Parathyroid adenoma (tissue), 2 donors: ENCODE measurements around the gene PAX8.

Source experiments
- H2AFZ ChIP-seq: fragments of 300-600 bp; sonication (generic); one replicate; pipeline ENCODE4 v1.7.0; 2017; ENCODE audit warnings: antibody characterized with exemption, mild to moderate bottlenecking
- H3K27ac ChIP-seq: fragments of 300-600 bp; sonication (generic); one replicate; pipeline ENCODE4 v1.7.0; 2017
- H3K27me3 ChIP-seq: fragments of 300-600 bp; sonication (generic); one replicate; pipeline ENCODE4 v1.7.0; 2017; ENCODE audit warnings: low read length; ENCODE audit not compliant: control insufficient read depth, insufficient read depth
- H3K36me3 ChIP-seq: fragments of 300-600 bp; sonication (generic); one replicate; pipeline ENCODE4 v1.7.0; 2017; ENCODE audit warnings: low read length; ENCODE audit not compliant: control insufficient read depth, insufficient read depth
- H3K4me1 ChIP-seq: fragments of 300-600 bp; sonication (generic); one replicate; pipeline ENCODE4 v1.7.0; 2017; ENCODE audit warnings: control low read depth
- H3K4me2 ChIP-seq: fragments of 300-600 bp; sonication (generic); one replicate; pipeline ENCODE4 v1.7.0; 2017; ENCODE audit warnings: low read length
- H3K4me3 ChIP-seq: fragments of 300-600 bp; sonication (generic); one replicate; pipeline ENCODE4 v1.7.0; 2017; ENCODE audit warnings: low read depth, low read length
- H3K79me2 ChIP-seq: fragments of 300-600 bp; sonication (generic); one replicate; pipeline ENCODE4 v1.7.0; 2017; ENCODE audit warnings: control low read depth
- H3K9ac ChIP-seq: fragments of 300-600 bp; sonication (generic); one replicate; pipeline ENCODE4 v1.7.0; 2017; ENCODE audit warnings: mild to moderate bottlenecking
- H3K9me3 ChIP-seq: fragments of 300-600 bp; sonication (generic); one replicate; pipeline ENCODE4 v1.7.0; 2017; ENCODE audit warnings: low read length; ENCODE audit not compliant: control insufficient read depth
- CTCF ChIP-seq: fragments of 300-600 bp; sonication (generic); IDR thresholded peaks from one replicate; pipeline ENCODE4 v1.7.0; 2017; ENCODE audit warnings: antibody characterized with exemption, mild to moderate bottlenecking
- donor health status: primary hyperparathyroidism.

The PAX8 gene

GRCh38 chr2:113212245-113213060 is 66.3 kb downstream of the PAX8 start:
- no peak overlapping the region for H3K9ac ChIP-seq
- no peak overlapping the region for H3K27ac ChIP-seq
- H3K4me2 ChIP-seq, result no peak overlapping the region
- TF ChIP-seq CTCF, result no peak
- no peaks in the 10 kb centered on the region for H3K79me2 ChIP-seq
- H3K4me3 ChIP-seq, result no peak overlapping the region
- no peaks in the 10 kb centered on the region for H3K36me3 ChIP-seq
- H3K9me3 ChIP-seq, result no peaks in the 10 kb centered on the region
- H2AFZ ChIP-seq, result no peak overlapping the region
- no peaks in the 10 kb centered on the region for H3K4me1 ChIP-seq
- H3K27me3 ChIP-seq, result no peaks in the 10 kb centered on the region

GRCh38 chr2:113211226-113212105 is 67.3 kb downstream of the PAX8 start:
- Histone ChIP-seq H3K36me3 (no peaks in the 10 kb centered on the region), H3K9ac (no peak overlapping the region), H3K4me2 (no peak overlapping the region), H2AFZ (no peak overlapping the region), H3K4me3 (no peak overlapping the region), H3K79me2 (no peaks in the 10 kb centered on the region), H3K4me1 (no peaks in the 10 kb centered on the region), H3K27me3 (no peaks in the 10 kb centered on the region), H3K9me3 (no peaks in the 10 kb centered on the region), H3K27ac (no peak overlapping the region)
- no peak for TF ChIP-seq CTCF

GRCh38 chr2:113209646-113210171 is 69.0 kb downstream of the PAX8 start:
- no peaks in the 10 kb centered on the region for H3K4me1 ChIP-seq
- H3K79me2 ChIP-seq, result no peaks in the 10 kb centered on the region
- H3K27ac ChIP-seq, result no peak overlapping the region
- no peak overlapping the region for H3K4me3 ChIP-seq
- no peaks in the 10 kb centered on the region for H3K9me3 ChIP-seq
- no peak overlapping the region for H3K9ac ChIP-seq
- no peaks in the 10 kb centered on the region for H3K36me3 ChIP-seq
- H3K4me2 ChIP-seq, result no peak overlapping the region
- H3K27me3 ChIP-seq, result no peaks in the 10 kb centered on the region
- no peak for TF ChIP-seq CTCF
- no peak overlapping the region for H2AFZ ChIP-seq

- Histone ChIP-seq H3K4me3 (no peak overlapping the region), H3K36me3 (no peaks in the 10 kb centered on the region), H3K4me1 (no peaks in the 10 kb centered on the region), H3K4me2 (no peak overlapping the region), H3K79me2 (no peaks in the 10 kb centered on the region), H3K27me3 (no peaks in the 10 kb centered on the region), H3K9ac (no peak overlapping the region), H3K27ac (no peak overlapping the region), H2AFZ (no peak overlapping the region), H3K9me3 (no peaks in the 10 kb centered on the region)
- TF ChIP-seq CTCF, result no peak
These were observed 69.6 kb downstream of the PAX8 start for GRCh38 chr2:113209011-113209645.
